Activated naive CD8-positive, alpha-beta T cell treated with anti-CD3 and anti-CD28 coated beads for 36 hours (primary cell): ENCODE measurements around the gene CD3D. TPM values are rescaled to one million over a fixed set of nuclear protein-coding genes. Genes with fewer than 3 reads are reported as not detected.
"Not testable (repeated sequence)": the region's sequence is repeated elsewhere in the genome, so short reads cannot be mapped to it uniquely, and the experiment has no call there.

Experiments
- DNase-seq: peaks from one replicate; pipeline ENCODE4 v3.0.0; 2021
- H3K27ac Mint-ChIP-seq: one replicate; pipeline ENCODE4 v1.8.0; 2022; ENCODE audit warnings: mild to moderate bottlenecking, moderate library complexity, mixed read lengths
- H3K27me3 Mint-ChIP-seq: one replicate; pipeline ENCODE4 v1.8.0; 2022; ENCODE audit warnings: mild to moderate bottlenecking, mixed read lengths
- H3K36me3 Mint-ChIP-seq: one replicate; pipeline ENCODE4 v1.8.0; 2021; ENCODE audit warnings: mild to moderate bottlenecking, mixed read lengths
- H3K4me1 Mint-ChIP-seq: one replicate; pipeline ENCODE4 v1.8.0; 2021; ENCODE audit warnings: mixed read lengths
- H3K4me3 Mint-ChIP-seq: one replicate; pipeline ENCODE4 v1.8.0; 2022; ENCODE audit warnings: mild to moderate bottlenecking, moderate library complexity, mixed read lengths
- H3K9me3 Mint-ChIP-seq: one replicate; pipeline ENCODE4 v1.8.0; 2022; ENCODE audit warnings: mixed read lengths
- total RNA-seq, 2 experiments: library from RNA; stranded (reverse); gene quantifications; one replicate each; pipeline ENCODE4 v1.2.3, GENCODE V29; 2021

The CD3D gene
- total RNA-seq, 2 experiments from 2014 or later = 341 to 350 TPM

DNA sequence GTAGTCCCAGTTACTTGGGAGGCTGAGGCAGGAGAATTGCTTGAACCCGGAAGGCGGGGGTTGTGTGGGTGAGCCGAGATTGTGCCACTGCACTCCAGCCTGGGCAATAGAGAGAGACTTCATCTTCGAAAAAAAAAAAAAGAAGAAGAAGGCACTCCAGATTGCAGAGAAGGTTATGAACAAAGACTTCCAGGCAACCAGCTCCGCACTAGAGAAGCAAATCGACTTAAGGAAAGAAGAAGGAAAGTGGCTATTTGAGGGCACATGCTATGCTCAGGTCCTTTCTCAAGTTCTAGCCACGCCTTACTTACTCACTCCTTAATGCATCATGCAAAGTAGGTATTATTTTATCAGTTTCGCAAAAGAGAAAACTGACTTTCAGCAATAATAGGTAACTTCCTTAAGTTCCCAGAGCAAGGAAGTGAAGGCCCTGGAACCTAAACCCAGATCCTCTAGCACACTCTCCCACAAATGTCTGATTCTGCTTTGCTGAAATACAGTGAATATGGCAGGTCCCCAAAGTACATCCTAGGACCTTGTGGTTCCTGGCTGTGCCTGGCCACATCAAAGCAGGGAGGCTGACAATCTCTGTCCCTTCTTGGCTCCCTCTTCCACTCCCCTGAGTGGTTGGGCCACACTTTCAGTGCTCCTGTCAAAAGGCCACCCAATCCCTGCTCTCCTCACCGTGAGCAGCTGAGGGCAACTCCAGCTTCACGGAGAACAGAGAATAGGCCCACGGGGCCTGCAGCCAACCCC, 23.7 kb downstream of the CD3D start:
- Mint-ChIP-seq H3K9me3 (peaks cover 6% of the 10 kb centered on the region), H3K36me3 (peaks cover 41% of the 10 kb centered on the region), H3K27ac (peak overlapping the region; percentile 5), H3K4me1 (peaks cover 70% of the 10 kb centered on the region), H3K27me3 (no peaks in the 10 kb centered on the region), H3K4me3 (no peak overlapping the region)
- DNase-seq = no peak

DNA sequence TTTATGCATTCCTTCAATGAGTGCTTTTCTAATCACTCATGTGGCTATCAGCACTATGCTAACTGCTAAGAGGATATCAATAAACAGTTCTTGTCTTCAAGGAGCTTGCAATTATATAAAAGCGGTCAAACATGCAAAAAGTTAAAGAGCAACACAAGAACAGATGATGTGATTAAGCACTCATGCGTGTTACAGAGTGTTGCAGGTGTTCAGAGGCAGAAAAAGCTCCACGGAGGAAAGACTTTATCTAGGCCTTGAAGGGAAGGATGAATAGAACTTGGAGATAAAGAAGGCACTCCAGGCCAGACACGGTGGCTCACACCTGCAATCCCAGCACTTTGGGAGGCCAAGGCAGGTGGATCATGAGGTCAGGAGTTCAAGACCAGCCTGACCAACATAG, 24.4 kb downstream of the CD3D start:
- H3K9me3 Mint-ChIP-seq = peaks cover 6% of the 10 kb centered on the region
- H3K27ac Mint-ChIP-seq = no peak overlapping the region
- no peaks in the 10 kb centered on the region for H3K27me3 Mint-ChIP-seq
- DNase-seq = no peak
- no peak overlapping the region for H3K4me3 Mint-ChIP-seq
- H3K4me1 Mint-ChIP-seq = peaks cover 73% of the 10 kb centered on the region
- H3K36me3 Mint-ChIP-seq = peaks cover 43% of the 10 kb centered on the region

DNA sequence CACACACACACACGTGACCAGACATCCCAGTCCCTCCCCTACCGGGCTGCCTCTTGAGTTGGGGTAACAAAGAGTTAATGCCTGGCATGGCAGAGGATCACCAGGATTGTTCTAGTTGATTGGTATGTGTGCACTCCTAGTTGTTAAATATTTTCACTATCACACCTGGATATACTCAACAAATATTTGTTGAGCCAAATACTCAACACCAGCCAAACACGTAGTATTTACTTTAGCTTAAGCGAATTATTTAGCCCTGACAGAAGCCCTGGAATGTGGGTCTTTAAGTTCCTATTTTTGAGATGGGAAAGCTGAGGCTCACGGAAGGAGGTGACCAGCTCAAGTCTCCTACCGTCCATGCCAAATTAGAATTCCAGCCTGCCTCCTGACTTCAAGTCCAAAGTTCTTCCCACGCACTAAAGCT, 27.5 kb downstream of the CD3D start:
- H3K4me3 Mint-ChIP-seq = peak overlapping the region; percentile 53
- H3K27ac Mint-ChIP-seq = peak overlapping the region; percentile 92
- DNase-seq = no peak
- peaks cover 56% of the 10 kb centered on the region for H3K36me3 Mint-ChIP-seq
- H3K27me3 Mint-ChIP-seq = no peaks in the 10 kb centered on the region
- H3K4me1 Mint-ChIP-seq = peaks cover 83% of the 10 kb centered on the region
- peaks cover 6% of the 10 kb centered on the region for H3K9me3 Mint-ChIP-seq

GRCh38 chr11:118313242-118313641, 29.3 kb downstream of the CD3D start:
- Mint-ChIP-seq H3K27ac (peak overlapping the region; percentile 73), H3K9me3 (peaks cover 7% of the 10 kb centered on the region), H3K36me3 (peaks cover 68% of the 10 kb centered on the region), H3K27me3 (no peaks in the 10 kb centered on the region), H3K4me3 (no peak overlapping the region), H3K4me1 (peaks cover 81% of the 10 kb centered on the region)
- no peak for DNase-seq

DNA sequence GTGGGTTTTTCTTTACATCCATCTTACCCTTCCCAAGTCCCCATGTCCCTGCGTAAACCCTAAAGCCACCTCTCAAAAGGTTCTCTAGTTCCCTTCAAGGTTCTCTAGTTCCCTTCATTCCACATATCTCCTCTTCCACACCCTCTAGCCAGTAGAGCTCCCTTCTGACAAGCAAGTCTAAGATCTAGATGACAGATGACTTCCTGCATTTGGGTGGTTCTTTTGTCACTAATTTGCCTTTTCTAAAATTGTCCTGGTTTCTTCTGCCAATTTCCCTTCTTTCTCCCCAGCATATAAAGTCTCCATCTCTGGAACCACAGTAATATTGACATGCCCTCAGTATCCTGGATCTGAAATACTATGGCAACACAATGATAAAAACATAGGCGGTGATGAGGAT, 30.2 kb downstream of the CD3D start:
- H3K4me3 Mint-ChIP-seq = no peak overlapping the region
- peaks cover 86% of the 10 kb centered on the region for H3K4me1 Mint-ChIP-seq
- H3K27ac Mint-ChIP-seq = peak overlapping the region; percentile 75
- no peaks in the 10 kb centered on the region for H3K27me3 Mint-ChIP-seq
- peaks cover 6% of the 10 kb centered on the region for H3K9me3 Mint-ChIP-seq
- DNase-seq = no peak
- H3K36me3 Mint-ChIP-seq = peaks cover 75% of the 10 kb centered on the region

GRCh38 chr11:118311518-118311917, 31.0 kb downstream of the CD3D start:
- Mint-ChIP-seq H3K4me1 (peaks cover 88% of the 10 kb centered on the region), H3K27ac (peak overlapping the region; percentile 75), H3K27me3 (no peaks in the 10 kb centered on the region), H3K9me3 (peaks cover 4% of the 10 kb centered on the region), H3K4me3 (no peak overlapping the region), H3K36me3 (peaks cover 77% of the 10 kb centered on the region)
- DNase-seq = no peak

DNA sequence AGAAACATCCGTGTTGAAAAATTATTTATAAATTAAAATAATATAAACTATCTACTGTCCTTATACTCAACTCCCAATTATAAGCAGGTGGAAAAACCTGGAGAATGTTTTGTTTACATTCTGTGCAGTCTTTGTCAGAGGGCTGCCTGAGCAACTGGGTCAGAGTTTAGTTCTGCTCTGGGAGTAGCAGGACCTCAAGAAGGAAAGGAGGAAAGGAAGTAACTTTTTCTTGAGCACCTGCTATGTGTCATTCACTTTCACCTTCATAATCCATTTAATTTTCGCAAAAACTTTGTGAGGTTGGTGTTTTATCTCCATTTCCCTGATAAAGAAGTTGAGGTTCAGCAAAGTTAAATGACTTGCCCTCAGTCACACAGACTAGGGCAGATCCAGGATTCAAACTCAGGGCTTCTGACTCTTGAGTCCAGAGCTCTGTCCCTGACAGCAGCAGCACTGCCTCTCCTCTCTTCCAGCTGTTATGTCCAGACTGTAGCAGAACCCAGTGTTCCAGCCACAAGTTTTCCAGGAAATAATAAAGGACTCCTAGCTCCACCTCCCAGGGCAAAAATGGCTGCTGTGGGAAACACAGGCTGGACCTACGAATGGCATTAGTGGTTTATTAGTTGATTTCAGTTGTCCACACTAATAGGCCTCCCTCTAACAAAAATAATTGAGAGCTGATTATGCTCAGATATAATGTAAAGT, 31.6 kb downstream of the CD3D start:
- DNase-seq = no peak
- Mint-ChIP-seq H3K9me3 (peaks cover 4% of the 10 kb centered on the region), H3K27me3 (no peaks in the 10 kb centered on the region), H3K4me1 (peaks cover 86% of the 10 kb centered on the region), H3K27ac (peak overlapping the region; percentile 75), H3K36me3 (peaks cover 82% of the 10 kb centered on the region), H3K4me3 (peak overlapping the region; percentile 9)

GRCh38 chr11:118310271-118310670, 32.2 kb downstream of the CD3D start:
- H3K9me3 Mint-ChIP-seq = peaks cover 4% of the 10 kb centered on the region
- peaks cover 81% of the 10 kb centered on the region for H3K36me3 Mint-ChIP-seq
- peaks cover 82% of the 10 kb centered on the region for H3K4me1 Mint-ChIP-seq
- peak overlapping the region; percentile 86 for H3K27ac Mint-ChIP-seq
- DNase-seq = no peak
- H3K4me3 Mint-ChIP-seq = peak overlapping the region; percentile 38
- no peaks in the 10 kb centered on the region for H3K27me3 Mint-ChIP-seq

GRCh38 chr11:118308995-118309528, 33.4 kb downstream of the CD3D start:
- H3K27ac Mint-ChIP-seq = peak overlapping the region; percentile 99
- H3K4me3 Mint-ChIP-seq = peak overlapping the region; percentile 95
- not testable (repeated sequence) for H3K9me3 Mint-ChIP-seq, H3K27me3 Mint-ChIP-seq, DNase-seq
- peaks cover 78% of the 10 kb centered on the region for H3K36me3 Mint-ChIP-seq
- H3K4me1 Mint-ChIP-seq = peaks cover 73% of the 10 kb centered on the region

GRCh38 chr11:118306556-118306955, 35.9 kb downstream of the CD3D start:
- peak overlapping the region; percentile 99 for H3K27ac Mint-ChIP-seq
- H3K27me3 Mint-ChIP-seq = no peaks in the 10 kb centered on the region
- H3K9me3 Mint-ChIP-seq = peaks cover 4% of the 10 kb centered on the region
- peaks cover 73% of the 10 kb centered on the region for H3K4me1 Mint-ChIP-seq
- peak; percentile 73 for DNase-seq
- H3K4me3 Mint-ChIP-seq = peak overlapping the region; percentile 95
- peaks cover 60% of the 10 kb centered on the region for H3K36me3 Mint-ChIP-seq

DNA sequence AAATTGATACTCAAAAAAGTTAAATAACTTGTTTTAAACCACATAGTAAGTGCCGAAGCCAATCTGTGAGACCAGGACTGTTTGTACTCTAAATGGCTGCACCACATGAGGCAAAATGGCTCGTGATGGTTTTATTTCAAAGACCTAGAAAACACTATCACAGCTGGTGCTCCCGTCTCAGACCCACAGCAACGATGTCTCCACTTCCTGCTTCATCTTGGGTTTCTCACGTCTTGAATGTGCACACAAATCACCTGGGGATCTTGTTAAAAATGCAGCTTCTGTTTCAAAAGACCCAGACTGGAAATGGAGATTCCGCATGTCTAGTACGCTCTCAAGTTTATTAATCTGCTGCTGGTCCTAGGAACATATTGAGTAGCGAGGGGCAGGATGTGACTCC, 36.8 kb downstream of the CD3D start:
- peaks cover 54% of the 10 kb centered on the region for H3K36me3 Mint-ChIP-seq
- H3K4me3 Mint-ChIP-seq = peak overlapping the region; percentile 95
- peaks cover 4% of the 10 kb centered on the region for H3K9me3 Mint-ChIP-seq
- DNase-seq = peak; percentile 19
- H3K27ac Mint-ChIP-seq = peak overlapping the region; percentile 99
- H3K27me3 Mint-ChIP-seq = no peaks in the 10 kb centered on the region
- peaks cover 69% of the 10 kb centered on the region for H3K4me1 Mint-ChIP-seq

DNA sequence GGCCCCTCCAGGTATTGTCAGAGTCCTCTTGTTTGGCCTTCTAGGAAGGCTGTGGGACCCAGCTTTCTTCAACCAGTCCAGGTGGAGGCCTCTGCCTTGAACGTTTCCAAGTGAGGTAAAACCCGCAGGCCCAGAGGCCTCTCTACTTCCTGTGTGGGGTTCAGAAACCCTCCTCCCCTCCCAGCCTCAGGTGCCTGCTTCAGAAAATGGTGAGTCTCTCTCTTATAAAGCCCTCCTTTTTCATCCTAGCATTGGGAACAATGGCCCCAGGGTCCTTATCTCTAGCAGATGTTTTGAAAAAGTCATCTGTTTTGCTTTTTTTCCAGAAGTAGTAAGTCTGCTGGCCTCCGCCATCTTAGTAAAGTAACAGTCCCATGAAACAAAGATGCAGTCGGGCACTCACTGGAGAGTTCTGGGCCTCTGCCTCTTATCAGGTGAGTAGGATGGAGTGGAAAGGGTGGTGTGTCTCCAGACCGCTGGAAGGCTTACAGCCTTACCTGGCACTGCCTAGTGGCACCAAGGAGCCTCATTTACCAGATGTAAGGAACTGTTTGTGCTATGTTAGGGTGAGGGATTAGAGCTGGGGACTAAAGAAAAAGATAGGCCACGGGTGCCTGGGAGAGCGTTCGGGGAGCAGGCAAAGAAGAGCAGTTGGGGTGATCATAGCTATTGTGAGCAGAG, 37.8 kb downstream of the CD3D start, which contains the start of gene CD3E:
Gene CD3E, plus strand, starts transcription at position 163 of the 681 bp plus-strand sequence. Its CDS starts 223 bp downstream, at position 386.
- no peaks in the 10 kb centered on the region for H3K27me3 Mint-ChIP-seq
- peak within 1 kb of the TSS; percentile 95 for H3K4me3 Mint-ChIP-seq
- peaks cover 46% of the 10 kb centered on the region for H3K36me3 Mint-ChIP-seq
- H3K9me3 Mint-ChIP-seq = peaks cover 1% of the 10 kb centered on the region
- peak within 1 kb of the TSS; percentile 99 for H3K27ac Mint-ChIP-seq
- H3K4me1 Mint-ChIP-seq = peaks cover 62% of the 10 kb centered on the region
- peak; percentile 74 for DNase-seq

GRCh38 chr11:118304227-118304567, 38.3 kb downstream of the CD3D start:
- peaks cover 58% of the 10 kb centered on the region for H3K4me1 Mint-ChIP-seq
- H3K27ac Mint-ChIP-seq = peak overlapping the region; percentile 99

GRCh38 chr11:118301600-118302195, 40.8 kb downstream of the CD3D start:
- Mint-ChIP-seq H3K4me1 (peaks cover 33% of the 10 kb centered on the region), H3K27me3 (no peaks in the 10 kb centered on the region), H3K36me3 (peaks cover 16% of the 10 kb centered on the region), H3K4me3 (no peak overlapping the region), H3K9me3 (no peaks in the 10 kb centered on the region), H3K27ac (no peak overlapping the region)
- no peak for DNase-seq

More at GRCh38 chr11:118304227-118304567, 38.3 kb downstream of the CD3D start:
- no peaks in the 10 kb centered on the region for H3K9me3 Mint-ChIP-seq
- no peaks in the 10 kb centered on the region for H3K27me3 Mint-ChIP-seq
- no peak for DNase-seq
- peaks cover 41% of the 10 kb centered on the region for H3K36me3 Mint-ChIP-seq
- H3K4me3 Mint-ChIP-seq = peak overlapping the region; percentile 95
